NB4 (cell line): Measurements from ENCODE around the gene TENM4.

ENCODE experiments used
- DNase-seq: peaks from one replicate; pipeline ENCODE4 v3.0.0; 2010; ENCODE audit warnings: low read depth
- H3K4me3 ChIP-seq: one replicate; pipeline ENCODE4 v1.5.1; 2011; ENCODE audit warnings: mild to moderate bottlenecking, low read depth, low read length, moderate library complexity
- CTCF ChIP-seq: IDR thresholded peaks from one replicate; pipeline ENCODE4 v1.5.1; 2012; ENCODE audit warnings: low read depth, low read length
- MAX ChIP-seq: IDR thresholded peaks from 2 replicates; pipeline ENCODE4 v1.6.1; 2011; ENCODE audit warnings: low read depth, low read length
- MYC ChIP-seq: IDR thresholded peaks from 2 replicates; pipeline ENCODE4 v1.6.1; 2011; ENCODE audit warnings: low read depth, low read length
- POLR2A ChIP-seq: IDR thresholded peaks from 2 replicates; pipeline ENCODE4 v1.6.1; 2011; ENCODE audit warnings: mild to moderate bottlenecking; ENCODE audit not compliant: insufficient read length; ENCODE audit errors: extremely low read depth

Gene TENM4

GRCh38 chr11:78815831-78816230, 625.0 kb downstream of the TENM4 start:
- no peak for DNase-seq
- no peak overlapping the region for H3K4me3 ChIP-seq
- TF ChIP-seq MYC, result no peak
- no peak for TF ChIP-seq CTCF
- no peak for TF ChIP-seq MAX
- TF ChIP-seq POLR2A, result no peak

GRCh38 chr11:78812513-78813293, 628.1 kb downstream of the TENM4 start:
- H3K4me3 ChIP-seq, result no peak overlapping the region
- TF ChIP-seq MYC (no peak), POLR2A (no peak), MAX (no peak)
- DNase-seq, result no peak

GRCh38 chr11:78810559-78811009, 630.2 kb downstream of the TENM4 start:
- no peak overlapping the region for H3K4me3 ChIP-seq
- TF ChIP-seq CTCF (no peak), MAX (no peak), POLR2A (no peak), MYC (no peak)
- no peak for DNase-seq

- H3K4me3 ChIP-seq, result no peak overlapping the region
- TF ChIP-seq CTCF, result no peak
- no peak for TF ChIP-seq MAX
- no peak for DNase-seq
These were observed 630.8 kb downstream of the TENM4 start for GRCh38 chr11:78809931-78810541.

- TF ChIP-seq POLR2A (no peak), MAX (no peak)
- DNase-seq, result no peak
- no peak overlapping the region for H3K4me3 ChIP-seq
These were observed 631.9 kb downstream of the TENM4 start for GRCh38 chr11:78808923-78809322.

- no peak overlapping the region for H3K4me3 ChIP-seq
- no peak for DNase-seq
- TF ChIP-seq POLR2A, result no peak
- TF ChIP-seq MYC, result no peak
- no peak for TF ChIP-seq MAX
- TF ChIP-seq CTCF, result no peak
These were observed 633.5 kb downstream of the TENM4 start for GRCh38 chr11:78807351-78807750.
